Endothelial cell (in vitro differentiated cells): ENCODE measurements around the gene MARCHF10. TPM values are rescaled to one million over a fixed set of nuclear protein-coding genes. Genes with fewer than 3 reads are reported as not detected.
"Not testable (repeated sequence)": the region's sequence is repeated elsewhere in the genome, so short reads cannot be mapped to it uniquely, and the experiment has no call there.

ENCODE experiments used
- DNase-seq: peaks from one replicate; pipeline ENCODE4 v3.0.0; 2021; ENCODE audit warnings: low spot score
- H3K27ac Mint-ChIP-seq: one replicate; pipeline ENCODE4 v1.8.0; 2021; ENCODE audit warnings: mixed read lengths, inconsistent platforms; ENCODE audit not compliant: unreplicated experiment
- H3K27me3 Mint-ChIP-seq: one replicate; pipeline ENCODE4 v1.8.0; 2021; ENCODE audit warnings: mild to moderate bottlenecking, moderate library complexity, mixed read lengths, inconsistent platforms; ENCODE audit not compliant: unreplicated experiment
- H3K36me3 Mint-ChIP-seq: one replicate; pipeline ENCODE4 v1.8.0; 2021; ENCODE audit warnings: mild to moderate bottlenecking, low read depth, mixed read lengths, inconsistent platforms; ENCODE audit not compliant: unreplicated experiment
- H3K4me1 Mint-ChIP-seq: one replicate; pipeline ENCODE4 v1.8.0; 2021; ENCODE audit warnings: mild to moderate bottlenecking, mixed read lengths, inconsistent platforms; ENCODE audit not compliant: unreplicated experiment
- H3K4me3 Mint-ChIP-seq: one replicate; pipeline ENCODE4 v1.8.0; 2021; ENCODE audit warnings: mild to moderate bottlenecking, mixed read lengths, inconsistent platforms; ENCODE audit not compliant: unreplicated experiment
- H3K9me3 Mint-ChIP-seq: one replicate; pipeline ENCODE4 v1.8.0; 2021; ENCODE audit warnings: mixed read lengths, inconsistent platforms; ENCODE audit not compliant: unreplicated experiment
- total RNA-seq: library from RNA; stranded (reverse); fragmentation: NEBNext Ultra II Directional; extraction: Animal tissue kit (Norgen Biotek cat#: 25700); gene quantifications from one replicate; pipeline ENCODE4 v1.2.1, GENCODE V29; 2021; ENCODE audit not compliant: unreplicated experiment
- TF ChIP-seq, protein P1 (sequence below): fragments of 200-600 bp; sonication (generic); IDR thresholded peaks from one replicate; pipeline ENCODE4 v1.5.0; 2021; ENCODE audit warnings: antibody characterized with exemption; ENCODE audit not compliant: unreplicated experiment

The MARCHF10 gene
- total RNA-seq, 1 donor from 2014 or later, result not detected

DNA sequence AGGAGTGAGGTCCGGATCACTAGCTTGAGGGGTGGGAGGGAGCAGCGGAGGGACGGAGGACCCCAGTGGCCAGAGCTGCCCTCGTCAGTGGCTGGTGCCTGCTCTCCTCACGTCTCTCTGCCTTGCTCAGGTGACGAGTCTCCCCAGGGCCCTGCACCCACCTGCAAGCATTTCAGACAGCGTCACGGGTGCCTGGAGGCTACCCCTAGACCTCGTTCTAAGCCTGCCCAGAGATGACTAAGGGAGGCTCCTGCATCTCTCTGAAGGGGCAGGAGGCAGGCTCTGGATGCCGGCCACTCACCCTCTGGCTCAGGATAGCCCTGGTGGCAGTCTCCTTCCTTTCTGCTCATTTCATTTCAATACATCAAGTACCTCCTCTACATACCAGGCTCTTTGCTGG lies 111.9 kb downstream of the MARCHF10 start:
- H3K4me3 Mint-ChIP-seq, result no peak overlapping the region

DNA sequence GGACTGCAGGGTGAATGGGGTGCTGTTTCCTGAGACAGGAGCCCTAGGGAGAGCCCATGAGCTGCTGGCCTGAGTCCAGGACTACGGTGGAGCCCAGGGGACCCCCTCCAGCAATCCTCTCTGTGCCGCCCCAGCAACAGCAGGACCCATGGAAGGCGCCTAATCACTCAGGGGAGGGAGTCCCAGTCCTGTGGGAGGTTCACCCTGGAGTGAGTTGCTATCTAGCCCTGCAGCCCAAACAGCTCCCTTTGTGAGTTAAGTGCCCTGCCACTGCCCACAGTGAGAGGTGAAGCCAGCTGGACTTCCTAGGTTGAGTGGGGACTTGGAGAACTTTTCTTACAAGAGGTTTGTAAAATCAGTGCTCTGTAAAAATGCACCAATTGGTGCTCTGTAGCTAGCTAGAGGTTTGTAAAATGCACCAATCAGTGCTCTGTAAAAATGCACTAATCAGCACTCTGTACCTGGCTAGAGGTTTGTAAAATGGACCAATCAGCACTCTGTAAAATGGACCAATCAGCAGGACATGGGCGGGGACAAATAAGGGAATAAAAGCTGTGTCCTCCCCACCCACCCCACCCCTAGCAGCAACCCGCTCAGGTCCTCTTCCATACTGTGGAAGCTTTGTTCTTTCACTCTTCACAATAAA lies 112.9 kb downstream of the MARCHF10 start:
- Mint-ChIP-seq H3K4me3 (peak overlapping the region; percentile 31), H3K27ac (peak overlapping the region; percentile 90), H3K4me1 (peaks cover 18% of the 10 kb centered on the region), H3K27me3 (peaks cover 13% of the 10 kb centered on the region)
- H3K9me3 Mint-ChIP-seq, DNase-seq, H3K36me3 Mint-ChIP-seq: not testable (repeated sequence)

More for the DNA sequence above, 111.9 kb downstream of the MARCHF10 start:
- no peaks in the 10 kb centered on the region for H3K9me3 Mint-ChIP-seq
- TF ChIP-seq, protein P1, sequence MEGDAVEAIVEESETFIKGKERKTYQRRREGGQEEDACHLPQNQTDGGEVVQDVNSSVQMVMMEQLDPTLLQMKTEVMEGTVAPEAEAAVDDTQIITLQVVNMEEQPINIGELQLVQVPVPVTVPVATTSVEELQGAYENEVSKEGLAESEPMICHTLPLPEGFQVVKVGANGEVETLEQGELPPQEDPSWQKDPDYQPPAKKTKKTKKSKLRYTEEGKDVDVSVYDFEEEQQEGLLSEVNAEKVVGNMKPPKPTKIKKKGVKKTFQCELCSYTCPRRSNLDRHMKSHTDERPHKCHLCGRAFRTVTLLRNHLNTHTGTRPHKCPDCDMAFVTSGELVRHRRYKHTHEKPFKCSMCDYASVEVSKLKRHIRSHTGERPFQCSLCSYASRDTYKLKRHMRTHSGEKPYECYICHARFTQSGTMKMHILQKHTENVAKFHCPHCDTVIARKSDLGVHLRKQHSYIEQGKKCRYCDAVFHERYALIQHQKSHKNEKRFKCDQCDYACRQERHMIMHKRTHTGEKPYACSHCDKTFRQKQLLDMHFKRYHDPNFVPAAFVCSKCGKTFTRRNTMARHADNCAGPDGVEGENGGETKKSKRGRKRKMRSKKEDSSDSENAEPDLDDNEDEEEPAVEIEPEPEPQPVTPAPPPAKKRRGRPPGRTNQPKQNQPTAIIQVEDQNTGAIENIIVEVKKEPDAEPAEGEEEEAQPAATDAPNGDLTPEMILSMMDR, result no peak
- no peak for DNase-seq
- H3K36me3 Mint-ChIP-seq, result peaks cover 5% of the 10 kb centered on the region
- peaks cover 13% of the 10 kb centered on the region for H3K27me3 Mint-ChIP-seq
- H3K4me1 Mint-ChIP-seq, result peaks cover 18% of the 10 kb centered on the region
- H3K27ac Mint-ChIP-seq, result no peak overlapping the region

DNA sequence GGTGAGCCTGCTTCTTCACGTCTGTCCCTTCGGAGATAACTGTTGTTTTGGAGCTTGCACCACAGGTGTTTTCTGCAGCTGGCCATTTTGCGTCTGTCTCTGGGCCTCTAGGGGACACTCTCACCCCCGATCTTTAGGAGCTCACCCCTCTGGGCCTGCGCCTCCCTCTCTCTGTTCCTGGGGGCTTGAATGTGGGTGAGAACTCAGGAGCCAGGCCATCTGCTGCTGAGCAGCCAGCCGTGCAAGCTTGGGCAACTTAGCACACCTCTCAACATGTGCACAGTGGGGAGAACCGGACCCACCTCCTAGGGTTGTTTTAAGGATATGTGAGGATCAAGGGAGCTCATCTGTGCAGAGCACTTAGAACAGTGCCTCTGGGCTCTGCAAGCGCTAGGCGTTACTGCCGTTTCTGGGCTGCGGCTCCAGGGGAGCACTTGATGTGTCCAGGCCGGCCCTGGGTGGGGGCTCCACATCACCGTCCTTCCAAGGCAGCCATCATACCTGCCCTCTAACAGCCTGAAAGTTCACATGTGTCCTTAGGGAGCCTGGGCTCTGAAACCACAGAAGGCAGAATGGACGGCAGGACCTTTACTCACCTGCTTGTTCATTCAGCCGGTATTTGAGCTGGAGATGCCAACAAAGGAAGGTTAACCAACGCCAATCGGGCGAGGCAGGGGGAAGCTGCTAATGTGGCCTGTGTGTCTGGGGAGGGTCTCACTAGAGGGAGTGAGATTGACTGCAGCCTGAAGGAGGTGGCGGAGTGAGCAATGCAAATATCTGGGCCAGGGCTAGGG lies 114.3 kb downstream of the MARCHF10 start:
- peaks cover 5% of the 10 kb centered on the region for H3K36me3 Mint-ChIP-seq
- peaks cover 18% of the 10 kb centered on the region for H3K4me1 Mint-ChIP-seq
- no peak for DNase-seq
- peak overlapping the region; percentile 90 for H3K27ac Mint-ChIP-seq
- TF ChIP-seq, protein P1, result no peak
- peaks cover 13% of the 10 kb centered on the region for H3K27me3 Mint-ChIP-seq
- H3K9me3 Mint-ChIP-seq, result no peaks in the 10 kb centered on the region
- H3K4me3 Mint-ChIP-seq, result peak overlapping the region; percentile 49

DNA sequence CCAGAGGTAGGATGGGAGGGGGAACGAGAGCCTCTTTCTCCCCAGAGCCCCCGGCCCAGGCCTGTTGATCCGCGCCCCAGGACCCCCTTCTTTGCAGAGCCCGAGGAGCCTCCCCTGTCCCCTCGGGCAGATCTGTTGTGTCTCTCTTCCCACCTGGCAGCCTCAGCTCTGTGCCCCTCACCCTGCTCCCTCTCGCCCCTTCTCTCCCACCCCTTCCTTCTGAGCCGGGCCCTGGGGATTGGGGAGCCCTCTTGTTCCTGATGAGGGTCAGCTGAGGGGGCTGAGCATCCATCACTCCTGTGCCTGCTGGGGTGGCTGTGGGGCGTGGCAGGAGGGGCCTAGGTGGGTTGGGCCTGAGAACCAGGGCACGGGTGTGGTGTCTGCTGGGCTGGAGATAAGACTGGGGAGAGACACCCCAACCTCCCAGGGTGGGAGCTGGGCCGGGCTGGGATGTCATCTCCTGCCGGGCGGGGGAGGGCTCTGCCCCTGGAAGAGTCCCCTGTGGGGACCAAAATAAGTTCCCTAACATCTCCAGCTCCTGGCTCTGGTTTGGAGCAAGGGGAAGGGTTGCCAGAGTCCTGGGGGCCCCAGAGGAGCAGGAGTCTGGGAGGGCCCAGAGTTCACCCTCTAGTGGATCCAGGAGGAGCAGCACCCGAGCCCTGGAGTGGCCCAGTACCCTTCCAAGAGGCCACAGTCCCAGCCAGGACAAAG lies 115.2 kb downstream of the MARCHF10 start:
- H3K36me3 Mint-ChIP-seq, result peaks cover 5% of the 10 kb centered on the region
- TF ChIP-seq, protein P1, result peak; percentile 43
- DNase-seq, result peak; percentile 52
- peaks cover 11% of the 10 kb centered on the region for H3K27me3 Mint-ChIP-seq
- H3K4me3 Mint-ChIP-seq, result peak overlapping the region; percentile 31
- H3K27ac Mint-ChIP-seq, result no peak overlapping the region
- peaks cover 18% of the 10 kb centered on the region for H3K4me1 Mint-ChIP-seq
- H3K9me3 Mint-ChIP-seq, result no peaks in the 10 kb centered on the region

DNA sequence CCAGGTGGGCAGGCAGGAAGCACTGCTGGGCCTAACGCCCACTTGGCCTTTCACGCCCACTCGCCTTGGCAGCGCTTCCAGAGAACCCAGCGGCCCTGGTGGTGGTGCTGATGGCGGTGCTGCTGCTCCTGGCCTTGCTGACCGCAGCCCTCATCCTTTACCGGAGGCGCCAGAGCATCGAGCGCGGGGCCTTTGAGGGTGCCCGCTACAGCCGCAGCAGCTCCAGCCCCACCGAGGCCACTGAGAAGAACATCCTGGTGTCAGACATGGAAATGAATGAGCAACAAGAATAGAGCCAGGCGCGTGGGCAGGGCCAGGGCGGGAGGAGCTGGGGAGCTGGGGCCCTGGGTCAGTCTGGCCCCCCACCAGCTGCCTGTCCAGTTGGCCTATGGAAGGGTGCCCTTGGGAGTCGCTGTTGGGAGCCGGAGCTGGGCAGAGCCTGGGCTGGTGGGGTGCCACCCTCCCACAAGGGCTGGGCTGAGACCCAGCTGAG lies 115.9 kb downstream of the MARCHF10 start:
- H3K27ac Mint-ChIP-seq, result no peak overlapping the region
- H3K27me3 Mint-ChIP-seq, result peaks cover 10% of the 10 kb centered on the region
- H3K36me3 Mint-ChIP-seq, result peaks cover 11% of the 10 kb centered on the region
- H3K4me1 Mint-ChIP-seq, result peaks cover 18% of the 10 kb centered on the region
- no peak overlapping the region for H3K4me3 Mint-ChIP-seq
- TF ChIP-seq, protein P1, result no peak
- no peak for DNase-seq
- H3K9me3 Mint-ChIP-seq, result no peaks in the 10 kb centered on the region

DNA sequence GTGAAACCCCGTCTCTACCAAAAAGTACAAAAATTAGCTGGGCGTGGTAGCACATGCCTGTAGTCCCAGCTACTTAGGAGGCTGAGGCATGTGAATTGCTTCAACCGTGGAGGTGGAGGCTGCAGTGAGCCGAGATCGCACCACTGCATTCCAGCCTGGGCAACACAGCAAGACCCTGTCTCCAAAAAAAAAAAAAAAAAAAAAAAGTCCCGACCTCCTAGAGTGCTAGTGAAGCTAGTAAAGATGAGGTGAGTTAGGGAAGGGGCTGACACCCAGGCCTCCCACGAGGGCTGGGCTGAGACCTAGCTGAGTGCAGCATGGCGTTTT lies 116.6 kb downstream of the MARCHF10 start:
- Mint-ChIP-seq H3K4me1 (peaks cover 18% of the 10 kb centered on the region), H3K36me3 (peaks cover 13% of the 10 kb centered on the region)
- H3K27ac Mint-ChIP-seq, H3K4me3 Mint-ChIP-seq, H3K9me3 Mint-ChIP-seq, DNase-seq, H3K27me3 Mint-ChIP-seq: not testable (repeated sequence)
